NCI-H1694 (cell line): Measurements from ENCODE around the gene PPP1R3A.
A peak's percentile ranks its signal among the peaks of the same experiment; 100 is the strongest.
"Not testable (repeated sequence)": the region's sequence is repeated elsewhere in the genome, so short reads cannot be mapped to it uniquely, and the experiment has no call there.

Experiments
- DNase-seq: peaks from one replicate; lab custom pipeline; 2025; lab: John Stamatoyannopoulos, UW

Gene PPP1R3A

GRCh38 chr7:113918946-113919345 is at the start of gene PPP1R3A:
TSS of gene PPP1R3A (minus strand) at chr7:113919009. CDS start at chr7:113918996, 13 bp downstream.
- DNase-seq: no peak

- DNase-seq: no peak
Observed at GRCh38 chr7:113963356-113963755, 44.5 kb upstream of the PPP1R3A start.

DNA sequence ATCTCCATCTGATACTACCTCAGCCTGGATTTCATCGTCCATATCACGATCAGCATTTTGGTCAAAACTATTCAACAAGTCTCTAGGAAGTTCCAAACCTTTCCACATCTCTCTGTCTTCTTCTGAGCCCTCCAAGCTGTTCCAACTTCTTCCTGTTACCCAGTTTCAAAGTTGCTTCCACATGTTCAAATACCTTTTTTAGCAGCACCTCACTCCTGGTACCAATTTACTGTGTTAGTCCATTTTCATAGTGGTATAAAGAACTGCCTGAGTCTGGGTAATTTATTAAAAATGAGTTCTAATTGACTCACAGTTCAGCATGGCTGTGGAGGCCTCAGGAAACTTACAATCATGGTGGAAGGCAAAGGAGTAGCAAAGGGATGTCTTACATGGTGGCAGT is 41.1 kb upstream of the PPP1R3A start:
- DNase-seq: no peak

- no peak for DNase-seq
Observed at GRCh38 chr7:113955157-113955556, 36.3 kb upstream of the PPP1R3A start.

GRCh38 chr7:113953553-113953952 is 34.7 kb upstream of the PPP1R3A start:
- no peak for DNase-seq

DNA sequence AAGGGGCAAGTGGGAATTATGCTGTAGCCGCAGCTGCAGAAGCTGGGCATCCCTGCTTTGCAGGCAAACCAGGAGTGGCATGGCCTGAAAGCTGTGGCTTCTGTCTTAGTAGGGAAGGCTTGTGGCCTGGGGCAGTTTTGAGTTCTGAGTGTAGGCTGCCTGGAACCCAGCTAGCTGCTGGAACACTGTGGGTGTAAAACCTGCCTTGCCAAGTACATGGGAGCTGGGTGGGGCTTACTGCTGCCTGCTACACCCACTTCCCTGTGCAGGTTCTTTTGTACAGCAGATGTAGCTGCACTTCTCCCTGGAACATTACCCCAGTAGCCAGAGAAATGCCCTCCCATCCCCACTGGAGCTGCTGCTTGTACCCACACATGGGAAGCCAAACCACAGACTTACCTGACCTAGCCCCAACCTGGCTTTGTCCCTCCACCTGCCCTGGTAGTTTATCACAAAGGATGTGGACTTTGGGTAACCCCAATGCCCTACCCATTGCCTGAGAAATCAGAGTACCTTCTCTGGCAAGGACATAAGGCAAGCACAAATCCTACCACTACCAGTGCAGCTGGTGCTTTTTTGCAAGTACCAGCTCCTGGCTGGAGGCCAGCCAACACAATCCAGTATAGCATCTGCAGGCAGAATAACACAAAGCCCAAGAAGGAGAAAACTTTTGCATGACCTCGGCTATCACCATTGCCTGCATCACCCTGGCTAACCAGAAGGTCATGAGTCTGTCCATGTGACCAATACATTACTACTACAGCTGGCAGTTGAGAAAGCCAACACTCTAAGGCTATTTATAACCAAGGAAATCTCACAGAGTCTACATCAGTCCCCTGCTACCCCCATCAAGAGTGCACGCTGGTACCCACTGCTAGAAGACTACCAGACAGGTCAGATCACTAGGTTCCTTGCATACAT is 26.5 kb upstream of the PPP1R3A start:
- DNase-seq: peak; percentile 85

DNA sequence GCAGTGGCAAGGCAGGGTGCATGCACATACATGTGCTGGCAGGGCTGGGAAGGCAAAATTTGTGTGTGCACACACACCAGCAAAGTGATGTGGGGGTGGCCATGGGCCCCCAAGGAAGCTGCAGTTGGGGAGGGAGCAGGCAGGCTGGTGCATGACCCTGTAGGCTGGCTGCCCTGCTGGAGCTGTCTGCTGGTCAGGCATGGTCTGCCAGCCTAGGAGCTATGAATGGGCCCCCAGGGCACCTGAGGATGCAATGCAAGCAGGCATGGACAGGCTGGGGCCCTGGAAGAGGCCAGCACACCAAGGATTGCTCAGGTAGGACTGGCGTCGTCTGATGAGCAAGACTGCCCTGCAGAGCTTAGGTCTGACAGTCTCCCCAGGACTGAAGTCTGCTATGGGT is 18.2 kb upstream of the PPP1R3A start:
- DNase-seq: no peak

DNA sequence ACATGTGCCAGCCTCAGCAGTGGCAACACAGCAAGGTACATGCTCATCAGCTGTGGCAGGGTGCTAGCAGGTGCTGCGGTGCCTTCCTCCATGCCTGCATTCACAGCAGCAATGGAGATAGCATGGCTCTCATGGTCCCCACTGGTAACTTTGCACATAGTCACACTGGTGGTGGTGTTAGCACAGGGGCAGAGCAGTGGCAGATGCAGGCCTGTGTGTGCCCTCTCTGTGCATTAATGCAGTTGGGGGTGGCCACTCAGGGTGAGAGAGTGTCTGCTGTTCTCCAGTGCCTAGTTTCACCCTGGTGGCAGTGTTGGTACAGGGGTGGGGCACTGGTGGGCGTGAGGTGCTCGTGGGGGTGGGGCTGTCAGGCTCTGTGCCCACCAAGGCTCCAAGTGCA is 17.7 kb upstream of the PPP1R3A start:
- no peak for DNase-seq

DNA sequence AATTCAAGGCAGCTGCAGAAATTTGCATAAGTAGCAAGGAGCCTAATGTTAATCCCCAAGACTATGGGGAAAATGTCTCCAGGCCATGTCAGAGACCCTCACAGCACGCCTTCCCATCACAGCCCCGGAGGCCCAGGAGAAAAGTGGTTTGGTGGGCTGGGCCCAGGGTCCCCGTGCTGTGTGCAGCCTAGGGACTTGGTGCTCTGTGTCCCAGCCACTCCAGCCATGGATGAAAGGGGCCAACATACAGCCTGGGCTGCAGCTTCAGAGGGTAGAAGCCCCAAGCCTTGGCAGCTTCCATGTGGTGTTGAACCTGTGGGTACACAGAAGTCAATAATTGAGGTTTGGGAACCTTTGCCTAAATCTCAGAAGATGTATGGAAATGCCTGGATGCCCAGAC is 10.6 kb upstream of the PPP1R3A start:
- DNase-seq: not testable (repeated sequence)

GRCh38 chr7:113928112-113928511 is 9.3 kb upstream of the PPP1R3A start:
- no peak for DNase-seq

DNA sequence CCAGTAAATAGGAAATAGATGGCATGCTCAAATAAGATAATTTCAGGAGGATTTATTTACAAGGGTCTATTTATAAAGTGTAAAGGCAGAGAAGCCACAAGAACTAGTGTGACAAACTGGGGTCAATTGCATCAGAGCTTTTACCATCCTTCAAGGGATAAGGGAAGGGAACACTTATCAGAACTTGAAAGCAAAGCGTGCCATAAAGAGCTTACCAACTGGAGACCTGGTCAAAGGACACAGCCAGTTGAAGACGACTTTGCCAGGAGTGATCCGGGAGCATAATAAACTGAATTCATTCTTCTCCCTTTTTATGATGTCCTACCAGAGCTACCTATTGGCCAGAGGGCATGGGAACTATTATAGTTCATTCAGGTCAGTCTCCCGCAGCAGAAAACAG is 3.2 kb upstream of the PPP1R3A start:
- no peak for DNase-seq

GRCh38 chr7:113921363-113921762 is 2.6 kb upstream of the PPP1R3A start:
- DNase-seq: no peak

- no peak for DNase-seq
Observed at GRCh38 chr7:113917840-113918239, 969 bp downstream of the PPP1R3A start.

DNA sequence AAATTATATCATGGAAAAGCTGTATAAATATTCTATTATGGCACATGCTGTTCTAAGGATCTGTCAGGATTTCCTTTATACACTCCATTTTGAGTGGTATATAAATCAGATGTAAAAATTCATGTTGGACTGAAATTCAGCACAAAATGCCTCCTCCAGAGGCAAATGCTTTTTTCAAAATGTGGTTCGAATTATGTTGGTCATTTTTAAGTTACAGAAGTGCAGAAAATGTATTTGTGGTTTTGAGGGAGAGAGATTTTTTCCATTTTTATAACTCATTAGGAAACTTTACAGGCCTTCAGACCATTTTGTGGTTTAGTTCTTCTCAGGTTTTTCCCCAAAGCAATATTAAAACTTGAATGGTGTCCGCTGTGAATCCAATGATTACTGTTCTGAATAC is 2.9 kb downstream of the PPP1R3A start:
- DNase-seq: no peak

- peak; percentile 24 for DNase-seq
Observed at GRCh38 chr7:113912876-113913275, 5.9 kb downstream of the PPP1R3A start.

DNA sequence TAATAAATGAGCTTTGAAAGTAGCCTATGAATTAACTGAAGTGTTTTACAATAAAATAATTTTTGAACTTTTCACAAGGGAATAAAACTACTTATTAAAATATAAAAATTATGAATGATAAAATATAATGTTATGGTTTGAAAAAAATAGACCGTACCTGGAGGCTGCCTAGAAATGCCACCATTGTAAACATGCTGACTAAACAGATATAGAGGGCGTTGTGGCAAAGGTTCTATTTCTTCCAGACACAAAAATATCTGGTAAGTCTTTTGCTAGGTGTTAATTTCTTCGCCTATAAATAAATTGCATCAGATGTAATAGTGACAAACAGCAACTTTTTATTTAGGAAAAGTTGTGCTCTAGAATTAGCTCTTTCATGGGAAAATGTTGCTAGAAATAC is 11.2 kb downstream of the PPP1R3A start:
- no peak for DNase-seq

GRCh38 chr7:113904521-113904920 is 14.3 kb downstream of the PPP1R3A start:
- DNase-seq: no peak

- DNase-seq: no peak
Observed at GRCh38 chr7:113892818-113893217, 26.0 kb downstream of the PPP1R3A start.

GRCh38 chr7:113891828-113892227 is 27.0 kb downstream of the PPP1R3A start:
- DNase-seq: no peak

- DNase-seq: no peak
Observed at GRCh38 chr7:113891031-113891350, 27.8 kb downstream of the PPP1R3A start.

GRCh38 chr7:113890331-113891030 is 28.3 kb downstream of the PPP1R3A start:
- DNase-seq: no peak

- DNase-seq: no peak
Observed at GRCh38 chr7:113883096-113883495, 35.7 kb downstream of the PPP1R3A start.

DNA sequence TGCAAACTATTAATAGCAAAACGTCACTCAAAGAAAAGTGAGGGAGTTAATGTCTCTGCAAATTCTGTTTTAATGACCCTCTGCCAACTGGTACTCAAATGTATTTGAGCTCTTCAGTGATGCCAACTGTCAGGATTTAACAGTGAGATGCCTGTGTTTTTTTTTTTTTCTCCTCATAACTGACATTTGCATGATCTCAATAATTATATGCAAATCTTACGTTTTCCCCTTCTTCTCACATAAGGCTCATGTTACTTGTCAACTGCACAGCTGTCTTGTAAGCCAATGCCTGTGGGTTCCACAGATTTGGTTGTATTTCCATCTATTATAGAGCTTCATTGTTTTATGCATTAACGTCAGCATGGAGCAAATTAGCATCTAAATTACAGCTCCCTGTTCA is 38.2 kb downstream of the PPP1R3A start:
- peak; percentile 50 for DNase-seq
